ENCODE results near the gene ABCC10. TPM values are rescaled to one million over a fixed set of nuclear protein-coding genes. Genes with fewer than 3 reads are reported as not detected.

The ABCC10 gene
- total and polyA plus RNA-seq, 12 donors = 7.1 to 44.3 (median 10.9) TPM

DNA sequence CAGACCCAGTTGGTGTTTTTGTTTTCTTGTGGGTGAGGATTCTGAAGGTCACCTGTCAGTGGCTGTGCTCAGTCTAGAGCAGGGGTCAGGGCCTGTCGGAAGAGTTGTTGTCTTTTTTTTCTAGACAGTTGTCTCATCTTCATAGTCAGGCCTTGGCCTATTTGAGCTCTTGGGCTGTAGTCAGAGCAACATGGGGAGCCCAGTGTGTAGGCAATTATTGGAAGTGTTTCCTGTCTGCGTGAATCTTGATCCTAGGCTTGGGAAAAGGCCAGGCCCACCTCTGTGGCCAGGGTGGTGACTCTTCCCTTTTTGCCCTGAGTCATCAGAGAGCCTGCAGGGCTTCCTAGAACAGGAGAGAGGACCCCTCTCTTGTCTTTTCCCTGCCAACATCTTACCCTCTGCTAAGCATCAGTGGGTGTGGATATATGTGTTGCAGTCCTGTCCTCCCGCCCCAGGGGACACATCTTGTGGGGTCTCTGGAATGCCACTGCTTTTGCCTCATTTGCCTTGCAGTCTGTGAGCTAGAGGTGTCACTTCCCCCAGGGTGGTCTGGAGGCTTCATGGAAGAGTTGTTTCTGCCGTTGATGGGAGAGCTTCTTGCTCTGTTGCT is 61.4 kb downstream of the ABCC10 start:
- intact Hi-C loops (cut with DNase I) = no loop called here
- Histone ChIP-seq H3K27ac (peak overlapping the region in 3 of 10 donors; percentile 4 to 46 (median 7)), H3K4me3 (no peak overlapping the region), H3K36me3 (peaks cover 0 to 31% (median 0%) of the 10 kb centered on the region in 9 donors), H3K4me1 (peaks cover 0 to 24% (median 13%) of the 10 kb centered on the region in 9 donors), H3K27me3 (no peaks in the 10 kb centered on the region), H3K9me3 (no peaks in the 10 kb centered on the region)
- no peak for TF ChIP-seq CTCF (IDR thresholded peaks at IDR 0.05)
- 61 to 63% methylated on average over 4 of the region's 4 CpGs for WGBS, 2 donors
- ATAC-seq (no peak), DNase-seq (no peak)

DNA sequence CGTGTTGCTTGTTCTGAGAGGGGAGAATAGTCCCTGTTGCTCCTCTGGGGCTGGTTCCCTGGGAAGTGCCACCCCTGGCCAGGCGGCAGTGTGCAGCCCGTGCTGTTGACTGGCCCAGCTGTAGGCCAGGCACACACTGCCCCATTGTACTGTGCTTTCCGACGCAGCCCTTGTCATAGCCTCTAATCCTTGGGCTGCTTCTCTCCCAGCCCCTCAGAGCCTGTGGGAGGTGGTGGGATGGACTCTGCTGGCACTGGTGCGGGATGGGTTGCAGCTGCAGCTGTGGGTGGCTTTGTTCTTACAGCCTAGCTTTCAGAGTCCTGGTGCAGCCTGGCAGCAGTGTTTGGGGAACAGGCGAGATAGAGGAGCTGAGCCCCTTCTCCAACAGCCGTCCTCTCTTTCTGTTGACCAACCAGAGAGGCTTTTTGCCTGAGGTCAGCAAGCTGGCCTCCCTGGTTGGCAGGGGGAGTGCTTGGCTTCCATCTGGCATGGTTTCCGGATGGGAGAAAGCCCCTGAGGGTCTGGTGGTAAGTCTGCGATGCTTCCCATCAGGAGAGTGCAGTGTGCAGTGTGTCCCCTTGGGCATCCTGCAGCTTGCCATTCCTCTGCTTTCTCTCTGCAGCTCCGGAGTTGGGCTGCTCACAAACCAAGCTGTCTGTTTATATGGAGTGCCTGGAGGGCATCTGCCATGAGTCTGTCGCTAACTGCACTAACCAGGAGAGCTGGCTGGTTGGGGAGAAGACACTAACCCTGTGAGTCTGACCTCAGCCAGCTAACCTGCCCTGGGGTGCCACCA is 62.1 kb downstream of the ABCC10 start:
- Histone ChIP-seq H3K9me3 (no peaks in the 10 kb centered on the region), H3K27ac (peak overlapping the region in 3 of 10 donors; percentile 7 to 47 (median 46)), H3K4me1 (peaks cover 0 to 29% (median 13%) of the 10 kb centered on the region in 9 donors), H3K36me3 (peaks cover 0 to 31% (median 0%) of the 10 kb centered on the region in 9 donors), H3K27me3 (no peaks in the 10 kb centered on the region), H3K4me3 (no peak overlapping the region)
- no peak for TF ChIP-seq CTCF (IDR thresholded peaks at IDR 0.05)
- intact Hi-C loops (cut with DNase I) = loop anchor here in 1 of 10 donors (10.0 kb wide), 1 partner anchor 125 kb away; the partner anchor contains the start of gene ZNF318
- ATAC-seq = peak in 2 of 8 donors; percentile 26 to 29
- WGBS, 2 donors = 75 to 78% methylated on average over 12 of the region's 12 CpGs
- DNase-seq = no peak

- H3K27ac ChIP-seq = peak overlapping the region in 1 of 10 donors; percentile 47
- H3K36me3 ChIP-seq = peaks cover 0 to 24% (median 0%) of the 10 kb centered on the region in 9 donors
- DNase-seq (no peak), ATAC-seq (no peak)
- no peak for TF ChIP-seq CTCF (IDR thresholded peaks at IDR 0.05)
- H3K4me1 ChIP-seq = peaks cover under 1 to 37% (median 19%) of the 10 kb centered on the region in 9 donors
- H3K27me3 ChIP-seq = no peaks in the 10 kb centered on the region
- H3K9me3 ChIP-seq = no peaks in the 10 kb centered on the region
- intact Hi-C loops (cut with DNase I) = loop anchor here in 1 of 10 donors (10.0 kb wide), 1 partner anchor 126 kb away; the partner anchor contains the start of gene ZNF318
- 52 to 57% methylated on average over 6 of the region's 6 CpGs for WGBS, 2 donors
- H3K4me3 ChIP-seq = no peak overlapping the region
Observed at GRCh38 chr6:43490523-43490939, 63.2 kb downstream of the ABCC10 start.

All from heart right ventricle (tissue), 16 donors.